ENCODE results near the gene BRINP1. TPM values are rescaled to one million over a fixed set of nuclear protein-coding genes. Genes with fewer than 3 reads are reported as not detected.

The BRINP1 gene
- total and polyA plus RNA-seq, 2 of the 8 experiments (the other 6 are each of a cell fraction or from before 2014, with no cell fraction given): 19.5 to 20.5 TPM

DNA sequence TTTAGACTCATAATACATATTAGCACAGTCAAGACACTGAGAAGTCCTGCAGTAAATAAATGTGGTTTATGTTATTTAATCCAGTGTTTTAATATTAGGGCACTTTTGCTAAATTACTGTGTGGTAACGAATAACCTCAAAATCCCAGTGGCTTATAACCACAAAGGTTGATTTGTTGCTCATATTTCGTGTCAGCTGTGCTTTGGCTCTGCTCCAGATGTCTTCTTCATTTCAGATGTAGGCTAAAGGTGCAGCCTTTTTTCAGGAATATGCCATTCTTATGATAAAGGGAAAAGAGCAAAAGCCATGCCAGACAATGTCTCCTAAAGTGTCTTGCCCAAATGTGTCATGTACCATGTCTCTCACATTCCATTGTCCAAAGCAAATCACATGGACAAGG, 144.8 kb downstream of the BRINP1 start:
- Histone ChIP-seq H4K91ac (replicated peaks; ENCODE audit: insufficient read length, low read length) (no peak overlapping the region), H3K79me1 (ENCODE audit: low read depth, low read length) (no peaks in the 10 kb centered on the region), H3K18ac (ENCODE audit: extremely low read depth, low read length) (no peak overlapping the region), H2AFZ (ENCODE audit: low read length) (no peak overlapping the region), H4K5ac (ENCODE audit: insufficient read length, low read depth, low read length) (no peak overlapping the region), H3K36me3 (ENCODE audit: control insufficient read depth in 2 of 4, insufficient read depth in 4 of 4, low read length in 3 of 4) (no peaks in the 10 kb centered on the region), H3K4me3 (ENCODE audit: extremely low read depth in 1 of 4, insufficient read depth in 2 of 4, low read depth in 3 of 4, low read length in 4 of 4) (no peak overlapping the region), H3K27me3 (replicated peaks in 1 of 4; ENCODE audit: control insufficient read depth in 3 of 4, extremely low read depth in 1 of 4, insufficient read depth in 3 of 4, low read length in 3 of 4) (no peaks in the 10 kb centered on the region), H4K8ac (ENCODE audit: extremely low read depth, insufficient read depth, low read length) (no peak overlapping the region), H2BK5ac (ENCODE audit: low read depth, low read length) (no peak overlapping the region), H3K79me2 (ENCODE audit: control insufficient read depth in 1 of 2, insufficient read depth in 2 of 2, low read length in 2 of 2) (no peaks in the 10 kb centered on the region), H2BK20ac (ENCODE audit: low read length) (no peak overlapping the region), H3K14ac (ENCODE audit: insufficient read length) (no peak overlapping the region), H2AK5ac (ENCODE audit: low read depth, low read length) (no peak overlapping the region), H3K4ac (replicated peaks; ENCODE audit: insufficient read length, low read depth, low read length) (no peak overlapping the region), H3K27ac (ENCODE audit: low read depth, low read length) (no peak overlapping the region), H2BK15ac (ENCODE audit: low read length) (no peak overlapping the region), H2BK120ac (replicated peaks; ENCODE audit: low read depth, low read length) (no peak overlapping the region), H3K23ac (ENCODE audit: insufficient read length) (no peak overlapping the region), H3K4me1 (replicated peaks in 1 of 4; ENCODE audit: control insufficient read depth in 3 of 4, insufficient read depth in 4 of 4, low read length in 3 of 4) (peaks cover 0 to 3% (median 0%) of the 10 kb centered on the region in 4 experiments; a peak in 1 of 7 replicates), H3K4me2 (ENCODE audit: insufficient read depth in 1 of 2, low read depth in 2 of 2, low read length in 2 of 2) (no peak overlapping the region), H4K20me1 (replicated peaks in 1 of 2; ENCODE audit: control insufficient read depth in 1 of 2, insufficient read depth in 2 of 2, low read length in 2 of 2) (no peaks in the 10 kb centered on the region), H2BK12ac (ENCODE audit: low read depth, low read length) (no peak overlapping the region), H3K9ac (replicated peaks in 1 of 4; ENCODE audit: extremely low read depth in 1 of 4, low read depth in 3 of 4, low read length in 3 of 4) (no peak overlapping the region), H3K9me3 (ENCODE audit: insufficient read depth in 2 of 2, low read depth in 1 of 2, low read length in 1 of 2) (no peaks in the 10 kb centered on the region), H3K23me2 (ENCODE audit: low read depth, low read length) (no peaks in the 10 kb centered on the region), H3K56ac (replicated peaks; ENCODE audit: insufficient read length, low read depth, low read length) (no peak overlapping the region)
- DNase-seq (ENCODE audit: low read depth in 1 of 2, low spot score in 2 of 2) (no peak), FAIRE-seq (no peak)
- ChIA-PET POLR2A (ENCODE audit: partially characterized antibody) (no interaction called here), CTCF (ENCODE audit: partially characterized antibody) (no interaction called here)
- WGBS, 2 experiments (ENCODE audit: extremely low coverage in 1 of 2, insufficient coverage in 1 of 2, insufficient read length in 1 of 2, insufficient replicate concordance in 2 of 2, low coverage in 1 of 2, low lambda C conversion rate in 2 of 2, missing lambda C conversion rate in 1 of 2): 90% methylated on average over 2 of the region's 2 CpGs; no CpG with 5 or more reads in 1 of the 2 experiments
- TF ChIP-seq NANOG (IDR thresholded peaks at IDR 0.05; ENCODE audit: insufficient read depth, low read depth, low read length, poor library complexity, severe bottlenecking) (no peak), MAFK (IDR thresholded peaks at IDR 0.05; ENCODE audit: low read depth, low read length) (no peak), YY1 (IDR thresholded peaks at IDR 0.05; ENCODE audit: low read depth, low read length) (no peak), RAD21 (IDR thresholded peaks at IDR 0.05 in 1 of 2, conservative IDR thresholded peaks at IDR 0.05 in 1 of 2; ENCODE audit: low read depth in 2 of 2, low read length in 2 of 2) (no peak), TCF12 (IDR thresholded peaks at IDR 0.05; ENCODE audit: low read depth, low read length) (no peak), CBX5 (IDR thresholded peaks at IDR 0.05; ENCODE audit: low read depth, low read length) (no peak), SP1 (IDR thresholded peaks at IDR 0.05; ENCODE audit: low read depth, low read length) (no peak), TBP (IDR thresholded peaks at IDR 0.05; ENCODE audit: low read depth, low read length) (no peak)
- TF ChIP-seq, protein P1, sequence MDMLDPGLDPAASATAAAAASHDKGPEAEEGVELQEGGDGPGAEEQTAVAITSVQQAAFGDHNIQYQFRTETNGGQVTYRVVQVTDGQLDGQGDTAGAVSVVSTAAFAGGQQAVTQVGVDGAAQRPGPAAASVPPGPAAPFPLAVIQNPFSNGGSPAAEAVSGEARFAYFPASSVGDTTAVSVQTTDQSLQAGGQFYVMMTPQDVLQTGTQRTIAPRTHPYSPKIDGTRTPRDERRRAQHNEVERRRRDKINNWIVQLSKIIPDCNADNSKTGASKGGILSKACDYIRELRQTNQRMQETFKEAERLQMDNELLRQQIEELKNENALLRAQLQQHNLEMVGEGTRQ (IDR thresholded peaks at IDR 0.05; ENCODE audit: low read length): no peak
